NOMO-1 (cell line): Measurements from ENCODE around the gene ELMOD3.
"Not testable (repeated sequence)": the region's sequence is repeated elsewhere in the genome, so short reads cannot be mapped to it uniquely, and the experiment has no call there.

Experiments used
- DNase-seq, 2 experiments: peaks; one replicate each; lab custom pipeline; 2025; ENCODE audit not compliant: unreplicated experiment in 2 of 2; lab: John Stamatoyannopoulos, UW

ELMOD3 gene

GRCh38 chr2:85329181-85329651, 25.4 kb upstream of the ELMOD3 start:
- no peak for DNase-seq

- not testable (repeated sequence) for DNase-seq
Observed at GRCh38 chr2:85329701-85330100, 24.9 kb upstream of the ELMOD3 start.

GRCh38 chr2:85330839-85331636, 23.5 kb upstream of the ELMOD3 start:
- DNase-seq, result no peak

GRCh38 chr2:85333877-85334276, 20.7 kb upstream of the ELMOD3 start:
- not testable (repeated sequence) for DNase-seq

- no peak for DNase-seq
Observed at GRCh38 chr2:85334928-85335327, 19.6 kb upstream of the ELMOD3 start.

GRCh38 chr2:85340034-85340892, 14.3 kb upstream of the ELMOD3 start:
- no peak for DNase-seq

GRCh38 chr2:85341269-85342029, 13.1 kb upstream of the ELMOD3 start:
- no peak for DNase-seq

- no peak for DNase-seq
Observed at GRCh38 chr2:85342156-85342555, 12.4 kb upstream of the ELMOD3 start.

GRCh38 chr2:85343207-85343895, 11.2 kb upstream of the ELMOD3 start:
- DNase-seq, result not testable (repeated sequence)

- no peak for DNase-seq
Observed at GRCh38 chr2:85344356-85344954, 10.1 kb upstream of the ELMOD3 start.

GRCh38 chr2:85347599-85347998, 7.0 kb upstream of the ELMOD3 start:
- DNase-seq, result no peak

- peak in 1 of 2 experiments; percentile 41 for DNase-seq
Observed at GRCh38 chr2:85353876-85354285, 688 bp upstream of the ELMOD3 start.

GRCh38 chr2:85355073-85355410, 473 bp downstream of the ELMOD3 start:
- DNase-seq, result no peak

- no peak for DNase-seq
Observed at GRCh38 chr2:85355521-85355920, 952 bp downstream of the ELMOD3 start.

- DNase-seq, result no peak
Observed at GRCh38 chr2:85356186-85356585, 1.6 kb downstream of the ELMOD3 start.

- DNase-seq, result no peak
Observed at GRCh38 chr2:85357736-85358135, 3.2 kb downstream of the ELMOD3 start.

GRCh38 chr2:85362653-85363387, 8.3 kb downstream of the ELMOD3 start:
- not testable (repeated sequence) for DNase-seq

- no peak for DNase-seq
Observed at GRCh38 chr2:85367180-85367579, 12.6 kb downstream of the ELMOD3 start.

GRCh38 chr2:85368921-85369320, 14.4 kb downstream of the ELMOD3 start:
- DNase-seq, result no peak
